ENCODE data around the gene ADAD1. TPM values are rescaled to one million over a fixed set of nuclear protein-coding genes. Genes with fewer than 3 reads are reported as not detected.
"Not testable (repeated sequence)": the region's sequence is repeated elsewhere in the genome, so short reads cannot be mapped to it uniquely, and the experiment has no call there.

ADAD1 gene
- total and polyA plus RNA-seq, 3 experiments from 2014 or later, result not detected

GRCh38 chr4:122360754-122361153, 18.1 kb upstream of the ADAD1 start:
- no peak overlapping the region for H3K4me3 Mint-ChIP-seq
- H3K36me3 Mint-ChIP-seq, result peaks cover 18 to 66% (median 24%) of the 10 kb centered on the region in 3 donors
- H3K27ac Mint-ChIP-seq, result peak overlapping the region in 1 of 8 donors; percentile 32
- H3K4me1 Mint-ChIP-seq, result peaks cover 2 to 22% (median 18%) of the 10 kb centered on the region in 3 donors
- peaks cover 0 to 3% (median 2%) of the 10 kb centered on the region in 5 donors for H3K9me3 Mint-ChIP-seq
- no peak for DNase-seq
- ChIA-PET CTCF (no interaction called here), POLR2A (no interaction called here)
- no peaks in the 10 kb centered on the region for H3K4me1 ChIP-seq (ENCODE audit: insufficient read depth, low read length)
- no peaks in the 10 kb centered on the region for H3K27me3 ChIP-seq (ENCODE audit: insufficient read depth, low read length, poor library complexity, severe bottlenecking)
- peaks cover 23% of the 10 kb centered on the region for H3K36me3 ChIP-seq (ENCODE audit: insufficient read depth, low read length)
- no peaks in the 10 kb centered on the region for H3K27me3 Mint-ChIP-seq
- H3K4me3 ChIP-seq (ENCODE audit: low read length), result no peak overlapping the region
- no peak overlapping the region for H3K27ac ChIP-seq (ENCODE audit: low read depth, low read length)
- H3K9me3 ChIP-seq (ENCODE audit: low read length), result no peaks in the 10 kb centered on the region

GRCh38 chr4:122364700-122365404, 14.0 kb upstream of the ADAD1 start:
- peak in 1 of 5 donors; percentile 1 for DNase-seq
- ChIA-PET POLR2A (no interaction called here), CTCF (interaction anchor here (2.7 kb wide), 1 partner anchor 213 kb away, joined by 13 read pairs; no protein-coding TSS in a partner anchor)
- peaks cover 2 to 18% (median 16%) of the 10 kb centered on the region in 3 donors for H3K4me1 Mint-ChIP-seq
- Histone ChIP-seq H3K27ac (ENCODE audit: low read depth, low read length) (no peak overlapping the region), H3K9me3 (ENCODE audit: low read length) (no peaks in the 10 kb centered on the region), H3K4me1 (ENCODE audit: insufficient read depth, low read length) (no peaks in the 10 kb centered on the region), H3K36me3 (ENCODE audit: insufficient read depth, low read length) (peaks cover 7% of the 10 kb centered on the region), H3K27me3 (ENCODE audit: insufficient read depth, low read length, poor library complexity, severe bottlenecking) (no peaks in the 10 kb centered on the region), H3K4me3 (ENCODE audit: low read length) (no peak overlapping the region)
- H3K27me3 Mint-ChIP-seq, result peaks cover 0 to 6% of the 10 kb centered on the region in 2 donors
- peaks cover 9 to 33% (median 31%) of the 10 kb centered on the region in 5 donors for H3K9me3 Mint-ChIP-seq
- H3K36me3 Mint-ChIP-seq, result peaks cover 18 to 34% (median 31%) of the 10 kb centered on the region in 3 donors
- H3K4me3 Mint-ChIP-seq, result no peak overlapping the region
- H3K27ac Mint-ChIP-seq, result no peak overlapping the region

GRCh38 chr4:122368786-122369185, 10.0 kb upstream of the ADAD1 start:
- Mint-ChIP-seq H3K36me3 (peaks cover under 1 to 34% (median 2%) of the 10 kb centered on the region in 3 donors), H3K9me3 (peaks cover 9 to 36% (median 31%) of the 10 kb centered on the region in 5 donors)
- H3K36me3 ChIP-seq (ENCODE audit: insufficient read depth, low read length); CTCF ChIA-PET; H3K27ac Mint-ChIP-seq; H3K27ac ChIP-seq (ENCODE audit: low read depth, low read length); H3K9me3 ChIP-seq (ENCODE audit: low read length); H3K4me3 ChIP-seq (ENCODE audit: low read length); H3K4me1 Mint-ChIP-seq; H3K4me3 Mint-ChIP-seq; POLR2A ChIA-PET; H3K27me3 Mint-ChIP-seq; H3K27me3 ChIP-seq (ENCODE audit: insufficient read depth, low read length, poor library complexity, severe bottlenecking); DNase-seq; H3K4me1 ChIP-seq (ENCODE audit: insufficient read depth, low read length): not testable (repeated sequence)

- Histone ChIP-seq H3K4me3 (ENCODE audit: low read length) (no peak overlapping the region), H3K4me1 (ENCODE audit: insufficient read depth, low read length) (no peaks in the 10 kb centered on the region), H3K27ac (ENCODE audit: low read depth, low read length) (no peak overlapping the region), H3K36me3 (ENCODE audit: insufficient read depth, low read length) (no peaks in the 10 kb centered on the region), H3K9me3 (ENCODE audit: low read length) (no peaks in the 10 kb centered on the region), H3K27me3 (ENCODE audit: insufficient read depth, low read length, poor library complexity, severe bottlenecking) (no peaks in the 10 kb centered on the region)
- H3K4me3 Mint-ChIP-seq, result no peak overlapping the region
- H3K27me3 Mint-ChIP-seq, result no peaks in the 10 kb centered on the region
- ChIA-PET CTCF (no interaction called here), POLR2A (no interaction called here)
- no peak overlapping the region for H3K27ac Mint-ChIP-seq
- no peaks in the 10 kb centered on the region for H3K36me3 Mint-ChIP-seq
- no peaks in the 10 kb centered on the region for H3K9me3 Mint-ChIP-seq
- no peaks in the 10 kb centered on the region for H3K4me1 Mint-ChIP-seq
- DNase-seq, result no peak
Observed at GRCh38 chr4:122377352-122377751, 1.5 kb upstream of the ADAD1 start.

- Histone ChIP-seq H3K27ac (ENCODE audit: low read depth, low read length) (no peak overlapping the region), H3K36me3 (ENCODE audit: insufficient read depth, low read length) (no peaks in the 10 kb centered on the region), H3K27me3 (ENCODE audit: insufficient read depth, low read length, poor library complexity, severe bottlenecking) (no peaks in the 10 kb centered on the region), H3K9me3 (ENCODE audit: low read length) (no peaks in the 10 kb centered on the region), H3K4me1 (ENCODE audit: insufficient read depth, low read length) (no peaks in the 10 kb centered on the region), H3K4me3 (ENCODE audit: low read length) (no peak overlapping the region)
- H3K27ac Mint-ChIP-seq, result no peak overlapping the region
- ChIA-PET POLR2A (no interaction called here), CTCF (no interaction called here)
- H3K27me3 Mint-ChIP-seq, result no peaks in the 10 kb centered on the region
- no peaks in the 10 kb centered on the region for H3K4me1 Mint-ChIP-seq
- no peak for DNase-seq
- no peaks in the 10 kb centered on the region for H3K36me3 Mint-ChIP-seq
- no peaks in the 10 kb centered on the region for H3K9me3 Mint-ChIP-seq
- no peak overlapping the region for H3K4me3 Mint-ChIP-seq
Observed at GRCh38 chr4:122379239-122379638, 428 bp downstream of the ADAD1 start.

- H3K27ac Mint-ChIP-seq, result peak overlapping the region in 1 of 8 donors; percentile 5
- H3K4me3 Mint-ChIP-seq, result no peak overlapping the region
- no peaks in the 10 kb centered on the region for H3K4me1 ChIP-seq (ENCODE audit: insufficient read depth, low read length)
- peaks cover 0 to 2% of the 10 kb centered on the region in 2 donors for H3K27me3 Mint-ChIP-seq
- H3K27ac ChIP-seq (ENCODE audit: low read depth, low read length), result no peak overlapping the region
- POLR2A ChIA-PET, result no interaction called here
- no peak for DNase-seq
- no peaks in the 10 kb centered on the region for H3K9me3 ChIP-seq (ENCODE audit: low read length)
- peaks cover 0 to 3% (median 2%) of the 10 kb centered on the region in 3 donors for H3K36me3 Mint-ChIP-seq
- H3K27me3 ChIP-seq (ENCODE audit: insufficient read depth, low read length, poor library complexity, severe bottlenecking), result no peaks in the 10 kb centered on the region
- CTCF ChIA-PET, result no interaction called here
- H3K4me3 ChIP-seq (ENCODE audit: low read length), result no peak overlapping the region
- H3K9me3 Mint-ChIP-seq, result peaks cover 5 to 17% (median 15%) of the 10 kb centered on the region in 5 donors
- H3K36me3 ChIP-seq (ENCODE audit: insufficient read depth, low read length), result no peaks in the 10 kb centered on the region
- no peaks in the 10 kb centered on the region for H3K4me1 Mint-ChIP-seq
Observed at GRCh38 chr4:122383341-122383740, 4.5 kb downstream of the ADAD1 start.

GRCh38 chr4:122384245-122384644, 5.4 kb downstream of the ADAD1 start:
- H3K4me3 Mint-ChIP-seq, result no peak overlapping the region
- H3K4me1 ChIP-seq (ENCODE audit: insufficient read depth, low read length), result no peaks in the 10 kb centered on the region

GRCh38 chr4:122393276-122393675, 14.5 kb downstream of the ADAD1 start:
- no peaks in the 10 kb centered on the region for H3K4me1 Mint-ChIP-seq
- H3K27me3 Mint-ChIP-seq, result peaks cover 0 to 1% of the 10 kb centered on the region in 2 donors
- Histone ChIP-seq H3K4me3 (ENCODE audit: low read length) (no peak overlapping the region), H3K4me1 (ENCODE audit: insufficient read depth, low read length) (no peaks in the 10 kb centered on the region), H3K9me3 (ENCODE audit: low read length) (no peaks in the 10 kb centered on the region), H3K36me3 (ENCODE audit: insufficient read depth, low read length) (no peaks in the 10 kb centered on the region), H3K27me3 (ENCODE audit: insufficient read depth, low read length, poor library complexity, severe bottlenecking) (no peaks in the 10 kb centered on the region), H3K27ac (ENCODE audit: low read depth, low read length) (no peak overlapping the region)
- DNase-seq, result no peak
- CTCF ChIA-PET, result no interaction called here
- H3K36me3 Mint-ChIP-seq, result peaks cover 0 to 10% (median 3%) of the 10 kb centered on the region in 3 donors
- H3K27ac Mint-ChIP-seq, result no peak overlapping the region
- H3K9me3 Mint-ChIP-seq, result peaks cover 9 to 17% (median 11%) of the 10 kb centered on the region in 5 donors
- POLR2A ChIA-PET, result no interaction called here
- H3K4me3 Mint-ChIP-seq, result no peak overlapping the region

More at GRCh38 chr4:122384245-122384644, 5.4 kb downstream of the ADAD1 start:
- H3K36me3 ChIP-seq (ENCODE audit: insufficient read depth, low read length), result no peaks in the 10 kb centered on the region
- H3K27ac Mint-ChIP-seq, result peak overlapping the region in 1 of 8 donors; percentile 11
- no peak overlapping the region for H3K4me3 ChIP-seq (ENCODE audit: low read length)
- DNase-seq, result no peak
- peaks cover 0 to 2% of the 10 kb centered on the region in 2 donors for H3K27me3 Mint-ChIP-seq
- H3K27ac ChIP-seq (ENCODE audit: low read depth, low read length), result no peak overlapping the region
- H3K4me1 Mint-ChIP-seq, result no peaks in the 10 kb centered on the region
- CTCF ChIA-PET, result no interaction called here
- peaks cover 14 to 26% (median 23%) of the 10 kb centered on the region in 5 donors for H3K9me3 Mint-ChIP-seq
- H3K36me3 Mint-ChIP-seq, result peaks cover 0 to 9% (median 5%) of the 10 kb centered on the region in 3 donors
- no peaks in the 10 kb centered on the region for H3K27me3 ChIP-seq (ENCODE audit: insufficient read depth, low read length, poor library complexity, severe bottlenecking)
- POLR2A ChIA-PET, result no interaction called here
- H3K9me3 ChIP-seq (ENCODE audit: low read length), result no peaks in the 10 kb centered on the region
